SKM-1 (cell line): ENCODE data around the gene HABP2.

Source experiments
- DNase-seq: peaks from one replicate; lab custom pipeline; 2025; ENCODE audit not compliant: unreplicated experiment; lab: John Stamatoyannopoulos, UW

The HABP2 gene

DNA sequence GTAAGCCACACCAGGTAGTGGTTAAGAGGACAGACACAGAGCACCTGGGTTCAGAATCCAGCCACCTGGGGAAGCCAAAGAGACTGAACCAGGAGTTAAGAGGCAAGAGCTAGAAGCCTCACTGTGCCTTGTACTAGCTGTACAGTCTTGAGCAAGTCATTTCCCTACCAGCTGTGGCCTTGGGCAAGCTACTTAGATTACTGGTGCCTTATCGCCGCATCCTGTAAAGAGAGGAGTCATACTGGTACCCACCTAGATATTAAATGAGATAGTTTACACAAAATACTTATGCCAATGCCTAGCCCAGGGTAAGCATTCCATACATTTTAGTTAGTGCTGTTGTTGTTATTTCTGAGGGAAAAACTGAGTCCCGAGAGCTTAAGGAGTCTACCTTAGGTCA lies 47.7 kb downstream of the HABP2 start:
- DNase-seq = no peak

DNA sequence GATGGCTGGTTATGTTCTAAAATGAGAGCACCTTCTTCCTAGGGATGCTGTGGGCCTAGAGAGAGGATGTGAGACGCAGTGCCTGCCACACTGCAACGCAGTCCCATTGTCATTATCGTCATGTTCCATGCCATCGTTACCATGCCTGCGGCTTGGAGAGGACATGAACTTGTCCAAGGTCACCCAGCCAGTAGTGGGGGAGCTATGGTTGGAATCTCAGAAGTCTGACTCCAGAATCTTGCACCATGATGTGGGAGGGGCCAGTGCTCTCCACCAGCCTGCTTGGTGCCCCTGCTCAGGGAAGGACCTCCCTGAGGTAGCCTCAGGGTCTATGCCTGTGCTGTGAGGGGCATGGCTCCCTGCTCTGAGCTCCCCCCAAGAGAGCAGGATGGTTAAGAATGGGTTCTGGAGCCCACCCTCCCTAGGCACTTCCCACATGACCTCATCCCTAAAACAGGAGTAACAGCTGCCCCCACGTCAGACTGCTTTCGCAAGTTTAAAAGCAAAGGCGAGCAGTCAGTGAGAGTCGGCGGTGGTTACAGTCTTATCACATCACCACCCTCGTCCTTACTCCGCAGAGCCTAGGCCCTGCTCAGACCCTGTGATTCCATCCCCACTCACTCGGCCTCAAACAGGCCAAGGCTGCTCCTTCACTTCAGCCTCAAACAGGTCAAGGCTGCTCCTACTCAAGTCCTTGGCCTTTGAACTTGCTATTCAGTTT lies 50.4 kb downstream of the HABP2 start:
- no peak for DNase-seq

DNA sequence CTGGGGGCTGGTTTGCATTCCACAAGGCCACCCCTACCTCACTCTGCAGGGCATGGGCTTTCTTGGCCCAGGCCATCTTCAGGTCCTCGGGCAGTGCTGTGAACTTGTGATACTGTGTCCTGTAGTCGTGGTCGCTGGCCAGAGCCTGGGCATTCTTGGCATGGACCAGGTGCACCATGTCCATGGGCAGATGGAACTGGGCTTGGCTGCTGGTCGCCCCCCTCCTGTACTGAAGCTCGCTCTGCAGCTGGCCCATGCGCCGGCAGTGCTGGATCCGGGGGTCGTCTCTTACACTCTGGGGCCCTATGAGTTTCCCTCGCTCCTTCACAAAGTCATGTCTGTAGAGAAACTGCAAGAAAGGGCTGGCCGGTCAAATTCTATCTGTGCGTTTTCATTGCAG lies 51.7 kb downstream of the HABP2 start:
- DNase-seq = no peak

DNA sequence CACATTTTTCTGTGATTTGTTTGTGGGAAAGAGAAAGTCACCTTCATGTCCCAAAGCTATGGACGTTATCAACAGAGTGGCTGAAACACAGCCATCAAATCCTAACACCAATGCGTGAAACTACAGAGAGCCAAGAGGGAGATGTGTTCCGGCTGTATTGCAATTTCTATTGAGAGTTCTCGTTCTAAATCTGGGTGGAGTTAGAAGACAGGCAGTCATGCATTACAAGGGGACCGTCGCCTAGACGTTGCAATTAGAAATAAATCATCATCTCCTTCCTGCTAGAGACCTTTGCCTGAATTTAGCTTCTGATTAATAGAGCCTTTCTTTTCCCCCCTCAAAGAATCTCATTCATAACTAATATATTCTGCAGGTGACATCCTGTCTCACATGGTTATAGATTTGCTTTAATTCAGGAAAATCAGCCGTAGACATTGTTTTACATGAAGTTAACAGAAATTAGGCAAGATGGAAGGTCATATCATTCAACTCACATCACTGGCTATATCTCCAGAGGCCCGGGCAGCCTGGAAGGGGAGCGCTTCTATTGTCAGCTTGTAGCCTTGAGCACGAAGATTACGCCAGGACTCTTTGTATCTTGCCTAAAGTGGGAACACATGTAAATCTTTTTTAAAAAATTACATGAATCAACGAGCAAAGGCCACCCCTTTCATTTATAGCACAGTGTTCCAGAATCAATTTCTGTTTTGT lies 52.6 kb downstream of the HABP2 start:
- DNase-seq = no peak

DNA sequence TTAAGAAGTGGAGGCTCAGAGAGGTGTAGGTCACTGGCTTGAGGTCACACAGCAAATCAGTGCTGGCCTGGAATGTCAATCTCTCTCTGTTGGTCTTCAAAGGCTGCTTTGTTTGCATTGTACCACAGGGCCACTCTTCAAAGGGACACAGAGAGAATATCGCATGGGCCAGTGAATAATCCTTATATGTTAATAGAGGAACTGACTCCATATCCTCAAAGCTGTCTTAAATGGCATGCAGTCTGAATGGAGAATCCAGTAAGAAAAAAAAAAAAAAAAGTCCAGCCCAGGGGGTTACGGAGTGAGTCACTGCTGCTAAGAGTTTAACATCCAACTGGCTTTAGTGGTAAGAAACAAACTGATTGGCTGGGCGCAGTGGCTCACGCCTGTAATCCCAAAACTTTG lies 56.9 kb downstream of the HABP2 start:
- DNase-seq = no peak

DNA sequence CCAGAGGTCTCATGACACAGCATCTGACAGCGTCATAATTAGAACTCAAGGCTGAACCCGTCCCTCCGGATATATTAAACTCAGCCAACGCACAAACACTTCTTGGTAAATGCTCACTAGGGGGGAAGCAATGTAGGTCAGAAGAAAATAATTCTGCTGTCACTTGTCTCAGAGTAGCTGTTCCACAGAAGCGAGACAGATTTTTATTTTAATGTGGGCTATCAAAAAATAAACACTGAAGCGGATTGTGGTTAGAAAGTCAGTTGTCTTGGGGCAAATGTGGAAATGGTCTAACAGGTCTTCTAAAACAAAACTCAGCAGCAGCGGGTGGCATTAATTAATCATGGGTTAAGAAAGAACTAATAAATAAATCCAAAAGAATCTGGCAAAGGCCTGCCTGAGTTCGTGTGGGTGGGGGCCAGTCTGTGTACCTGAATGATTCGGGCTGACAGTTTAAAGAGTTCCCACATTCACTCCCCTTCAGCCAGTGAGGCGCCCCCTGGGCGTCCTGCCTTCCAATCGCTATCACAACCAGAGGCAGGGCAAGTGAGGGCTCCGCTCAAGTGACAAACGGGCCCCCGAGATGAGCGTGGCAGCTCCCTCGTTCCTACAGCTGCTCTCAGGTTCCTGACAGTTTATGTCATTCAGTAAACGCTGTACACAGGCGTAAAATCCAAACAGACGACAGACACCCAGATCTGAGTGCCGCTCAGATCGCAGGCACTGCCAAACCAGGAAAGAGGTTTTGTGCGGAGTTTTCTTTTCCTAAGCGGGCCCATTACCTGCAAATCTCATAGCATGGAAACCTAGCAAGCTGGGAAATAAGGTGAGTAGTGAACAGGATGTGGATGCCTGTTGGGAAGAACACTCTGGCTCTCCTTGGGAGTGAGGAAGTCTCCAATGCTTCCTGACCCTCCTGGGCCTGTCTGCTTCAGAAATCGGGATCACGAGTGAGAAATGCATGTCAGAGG lies 58.1 kb downstream of the HABP2 start:
- no peak for DNase-seq

DNA sequence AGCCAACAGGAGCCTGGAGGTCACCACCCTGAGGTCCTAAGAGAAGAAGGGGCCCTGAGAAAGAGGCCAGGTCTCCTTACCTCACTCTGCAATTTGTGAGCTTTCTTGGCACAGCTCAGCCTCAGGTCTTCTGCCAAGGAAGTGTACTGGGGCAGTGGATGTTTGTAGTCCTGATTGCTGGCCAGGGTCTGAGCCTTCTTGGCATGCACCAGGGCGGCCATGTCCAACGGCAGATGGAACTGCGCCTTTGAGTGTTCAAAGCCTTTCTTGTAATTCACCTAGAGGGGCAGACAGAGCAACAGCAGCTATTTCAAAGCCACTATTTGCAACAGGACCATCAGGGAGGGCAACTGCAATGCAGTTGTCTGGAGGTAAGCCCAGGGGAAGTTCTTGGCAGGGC lies 59.3 kb downstream of the HABP2 start:
- no peak for DNase-seq

DNA sequence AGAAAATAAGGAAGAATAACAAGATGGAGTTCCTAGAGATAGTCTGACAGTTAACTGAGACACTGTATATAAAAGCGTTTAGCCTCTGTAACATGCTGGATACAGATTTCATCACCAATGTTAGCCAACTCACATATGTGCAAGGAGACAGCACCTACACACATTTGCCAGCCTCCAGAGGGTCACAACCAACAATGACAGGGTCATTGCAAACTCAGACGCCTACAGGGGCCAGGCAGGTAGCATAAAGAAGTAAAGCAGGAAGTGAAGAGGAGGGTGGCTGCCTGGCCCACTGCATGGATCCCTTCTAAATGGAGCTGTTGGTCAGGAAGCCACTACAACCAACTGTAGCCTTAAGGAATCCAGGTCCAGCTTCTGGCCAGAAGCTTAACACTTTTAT lies 60.6 kb downstream of the HABP2 start:
- DNase-seq = no peak

DNA sequence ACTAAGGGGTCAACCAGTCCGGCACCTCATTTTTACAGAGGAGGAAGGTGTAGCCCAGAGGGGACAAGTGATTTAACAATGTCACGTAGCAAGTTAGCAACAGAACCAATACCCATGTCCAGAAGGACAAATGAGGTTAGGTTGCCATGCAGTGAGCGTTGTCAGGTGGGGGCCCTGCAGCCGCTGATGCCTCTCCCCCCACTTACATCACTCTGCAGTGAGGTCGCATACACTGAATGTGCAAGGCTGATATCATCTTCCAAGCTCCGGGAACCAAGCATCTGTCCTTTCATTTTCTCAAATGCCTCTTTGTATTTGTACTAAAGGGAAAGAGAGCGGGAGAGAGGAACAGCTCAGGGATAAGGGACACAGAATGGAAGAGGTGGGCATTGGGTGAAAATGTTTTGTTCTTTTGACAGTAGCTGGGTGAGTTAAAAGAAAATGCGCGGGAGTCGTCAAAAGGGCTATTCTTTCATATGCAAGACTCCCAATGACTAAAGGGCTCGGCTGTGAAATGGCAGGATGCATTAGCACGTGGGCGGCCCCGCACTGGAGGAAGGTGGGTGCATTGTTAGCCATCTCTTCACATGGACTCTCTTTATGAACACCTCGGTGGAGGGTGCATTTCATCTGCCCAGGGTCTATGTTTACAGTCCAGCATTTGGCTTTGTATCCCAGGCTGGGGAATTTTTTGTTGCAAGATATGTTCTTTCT lies 61.3 kb downstream of the HABP2 start:
- DNase-seq = no peak

DNA sequence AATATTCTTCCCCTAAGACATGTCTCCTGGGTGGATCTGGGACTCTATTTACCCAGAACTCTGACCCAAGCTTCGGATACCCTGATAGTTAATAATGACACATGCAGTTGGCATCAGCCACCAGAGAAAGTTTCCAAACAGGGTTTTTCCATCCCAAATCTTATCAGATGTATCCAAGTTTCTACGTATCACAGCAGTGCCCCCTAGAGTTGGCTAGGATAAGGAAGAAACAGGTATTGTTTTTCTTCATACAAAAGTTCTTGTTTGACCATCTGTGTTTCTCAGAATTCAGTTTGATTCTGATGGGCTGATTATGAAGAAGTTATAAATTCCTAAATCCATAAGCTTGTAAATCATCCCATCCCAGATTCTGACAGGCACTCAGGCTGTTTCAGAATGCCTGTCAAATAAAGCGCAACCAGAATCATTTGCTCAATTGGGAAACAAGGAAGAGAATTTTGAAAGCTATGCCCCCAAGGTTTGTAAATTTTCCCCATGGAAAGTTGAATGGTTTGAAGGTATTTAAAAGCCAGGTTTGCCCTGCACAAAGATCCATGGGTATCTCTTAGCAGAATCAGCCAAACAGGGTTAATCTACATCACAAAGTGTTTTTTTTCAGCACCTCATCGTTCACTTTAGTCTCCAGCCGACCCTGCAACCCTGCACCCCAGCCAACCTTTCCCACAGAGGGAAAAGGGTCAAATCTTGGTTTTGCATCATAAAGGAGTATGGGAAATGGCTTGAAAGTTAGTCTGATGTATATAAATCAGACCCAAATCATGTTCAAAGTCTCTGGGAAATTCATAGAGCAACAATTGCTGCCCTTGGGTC lies 63.6 kb downstream of the HABP2 start:
- DNase-seq = no peak

DNA sequence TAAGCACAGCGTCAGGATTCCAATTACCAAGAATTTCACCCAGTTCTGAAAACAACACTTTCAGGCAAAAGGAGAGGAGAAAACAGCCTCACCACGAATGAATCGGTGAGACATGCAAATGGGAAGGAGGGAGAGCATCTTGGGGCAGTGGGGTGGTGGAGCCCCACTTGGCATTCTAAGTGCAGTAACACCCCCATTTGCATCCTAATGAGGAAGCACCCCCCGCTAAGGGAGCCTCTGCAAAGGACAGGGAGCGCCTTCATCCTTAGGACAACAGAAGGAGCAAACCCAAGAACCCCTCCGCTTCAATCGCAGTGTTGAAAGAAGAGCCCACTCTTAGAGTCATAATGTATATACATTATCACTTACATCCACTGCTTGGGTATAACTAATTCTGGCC lies 64.2 kb downstream of the HABP2 start:
- DNase-seq = no peak

DNA sequence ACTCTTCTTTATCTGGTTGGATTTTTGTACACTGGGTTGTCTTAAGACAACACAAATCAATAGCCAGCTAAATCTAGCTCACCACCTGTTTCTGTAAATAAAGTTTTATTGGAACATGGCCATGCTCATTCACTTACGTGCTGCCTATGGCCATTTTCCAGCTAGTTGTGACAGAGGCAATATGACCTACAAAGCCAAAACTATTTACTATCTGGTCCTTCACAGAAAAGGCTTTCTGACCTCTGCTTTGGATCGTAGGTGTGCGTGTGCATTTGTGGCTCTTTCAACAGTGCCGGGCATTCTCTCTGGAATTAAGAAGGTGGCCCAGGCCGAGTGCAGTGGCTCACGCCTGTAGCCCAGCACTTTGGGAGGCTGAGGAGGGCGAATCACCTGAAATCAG lies 65.5 kb downstream of the HABP2 start:
- no peak for DNase-seq

DNA sequence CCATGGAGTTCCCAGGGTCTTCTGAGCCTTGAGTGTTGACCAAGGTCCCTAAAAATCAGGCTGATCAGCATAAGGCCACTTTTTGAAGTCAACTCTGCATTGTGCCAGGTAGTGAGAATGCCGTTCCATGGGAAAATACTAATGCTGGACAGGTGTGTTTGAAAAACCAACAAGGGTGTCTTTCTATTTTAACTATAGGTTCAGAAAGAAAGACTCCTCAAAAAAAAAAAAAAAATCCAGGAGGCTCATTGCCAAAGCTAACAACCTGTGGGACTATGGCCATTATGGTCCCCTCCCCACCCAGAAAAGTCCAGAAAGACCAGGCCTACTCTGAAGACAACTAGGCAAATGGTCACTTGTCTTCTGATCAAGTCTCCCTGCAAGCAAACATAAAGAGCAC lies 66.5 kb downstream of the HABP2 start:
- no peak for DNase-seq

DNA sequence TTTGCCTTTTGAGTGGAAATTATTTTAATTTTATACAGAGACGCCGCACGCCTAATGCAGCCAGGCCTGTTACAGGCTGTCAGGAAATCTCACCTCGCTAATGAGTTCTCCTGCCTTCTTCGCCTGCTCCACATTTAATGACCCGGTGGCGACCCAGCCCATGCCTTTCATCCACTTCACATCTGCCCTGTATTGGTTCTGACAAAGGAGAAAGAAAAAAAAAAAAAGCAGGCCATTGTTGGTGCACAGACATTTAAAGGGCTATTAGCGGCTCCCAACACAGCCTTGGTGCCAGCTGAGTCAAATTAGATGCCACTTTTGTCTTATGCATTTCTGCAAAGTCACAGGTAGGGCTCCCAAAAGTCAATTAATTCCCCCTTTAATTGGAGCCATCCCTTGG lies 67.7 kb downstream of the HABP2 start:
- no peak for DNase-seq

DNA sequence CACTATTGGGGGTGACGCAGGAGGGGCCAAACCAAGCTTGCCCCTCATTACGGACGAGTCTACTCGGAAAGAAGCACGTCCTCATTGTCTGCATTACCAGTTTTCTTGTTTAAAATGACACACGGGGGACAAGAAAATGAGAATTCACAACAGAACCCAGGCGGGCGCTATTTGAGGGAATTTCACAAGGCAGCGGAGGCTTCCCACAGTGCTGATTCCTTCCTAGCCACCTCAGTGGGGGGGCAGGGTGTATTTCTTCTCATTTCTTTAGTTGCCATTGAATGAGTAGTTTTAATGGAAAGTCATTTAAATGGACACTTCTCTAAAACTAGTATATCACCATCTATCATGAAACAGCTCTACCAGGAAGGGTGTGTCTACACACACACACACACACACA lies 68.1 kb downstream of the HABP2 start:
- no peak for DNase-seq

DNA sequence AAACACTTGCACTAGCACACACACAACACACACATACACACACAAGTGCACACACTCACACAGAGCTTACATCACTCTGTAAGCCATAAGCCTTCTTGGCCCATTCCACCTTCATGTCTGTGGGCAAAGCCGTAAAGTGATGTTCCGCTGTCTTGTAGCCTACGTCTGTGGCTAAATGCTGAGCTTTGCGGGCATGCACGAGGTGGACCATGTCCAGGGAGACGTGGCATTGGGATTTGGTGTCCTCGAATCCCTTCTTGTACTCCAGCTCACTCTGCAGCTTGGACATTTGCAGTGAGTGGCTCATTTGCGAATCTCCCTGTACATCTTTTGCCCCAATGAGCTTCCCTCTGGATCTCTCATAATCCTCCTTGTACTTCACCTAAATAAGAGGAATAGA lies 68.9 kb downstream of the HABP2 start:
- no peak for DNase-seq

DNA sequence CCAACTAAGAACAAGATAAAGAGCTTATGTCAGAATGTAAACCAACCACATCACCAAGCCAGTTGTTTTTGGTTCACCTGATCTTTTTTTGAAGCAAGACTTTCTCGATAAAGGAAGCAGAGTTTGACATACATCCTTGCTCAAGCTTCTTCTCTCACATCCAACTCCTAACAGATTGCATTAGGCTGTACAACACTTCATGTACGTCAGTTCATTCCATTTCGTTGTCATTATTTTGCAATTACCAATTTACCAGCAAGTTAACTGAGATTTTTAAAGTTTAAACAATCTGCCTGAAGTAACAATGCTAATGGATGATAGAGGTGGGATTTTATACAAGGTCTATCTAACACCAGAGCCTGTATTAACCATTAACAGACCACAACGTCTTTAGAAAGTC lies 70.0 kb downstream of the HABP2 start:
- DNase-seq = no peak

DNA sequence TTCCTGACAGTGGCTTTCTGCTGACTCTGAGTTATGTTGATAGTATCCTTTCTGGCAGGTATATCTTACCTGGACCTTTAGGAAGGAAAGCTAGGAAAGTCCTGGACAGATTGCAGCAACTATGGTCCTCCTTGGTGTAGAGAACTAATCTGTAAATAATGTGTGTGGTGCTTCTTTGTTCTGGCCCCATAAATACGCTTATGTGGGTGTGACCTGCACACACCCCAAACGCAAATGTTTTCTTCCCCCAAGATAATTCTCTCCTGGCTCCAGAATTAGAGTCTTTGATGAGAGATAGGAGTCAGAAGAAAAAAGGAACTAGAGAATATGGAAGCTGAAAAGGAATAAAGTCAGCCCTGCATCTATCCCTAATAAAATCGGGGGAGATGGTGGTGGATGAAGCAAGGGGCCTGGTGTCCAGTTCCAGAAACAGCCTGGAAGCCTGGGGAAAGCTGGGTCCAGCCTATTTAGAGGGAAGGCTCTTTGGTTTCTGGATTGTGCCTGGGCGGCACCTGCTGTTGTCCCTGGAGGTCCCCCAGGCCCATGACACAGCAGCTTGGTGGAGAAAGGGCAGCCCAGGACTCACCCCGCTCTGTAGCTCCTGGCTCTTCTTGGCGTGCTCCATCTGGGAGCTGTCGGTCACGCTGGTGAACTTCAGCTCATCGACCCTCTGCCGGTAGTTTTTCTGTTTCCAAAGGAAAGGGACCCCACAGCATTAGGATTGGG lies 72.8 kb downstream of the HABP2 start:
- no peak for DNase-seq

DNA sequence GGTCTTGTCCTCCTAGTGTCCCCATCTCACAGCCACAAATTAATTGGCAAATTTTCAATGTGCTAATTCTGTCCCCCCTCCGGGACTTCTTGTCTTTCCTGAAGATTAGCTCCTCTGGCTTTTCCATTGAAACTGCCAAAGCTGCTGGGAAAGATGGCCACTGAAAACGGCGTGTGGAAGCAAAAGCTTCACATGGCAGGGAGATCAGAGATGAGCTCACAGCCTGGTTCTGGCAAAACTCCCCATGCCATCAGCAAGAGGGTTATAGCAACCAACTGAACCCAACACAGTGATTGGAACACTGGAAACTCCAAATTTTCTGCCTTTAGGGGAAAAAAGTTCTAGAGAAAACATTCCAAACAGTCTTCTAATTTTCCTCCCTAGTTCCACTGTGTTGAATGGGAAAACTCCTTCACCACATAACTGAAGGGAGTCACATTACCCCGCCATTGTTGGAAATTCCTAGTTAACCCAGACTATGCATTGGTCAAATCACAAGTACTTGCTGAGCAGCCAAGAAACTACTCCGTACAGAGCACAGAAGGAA lies 74.0 kb downstream of the HABP2 start:
- no peak for DNase-seq
